Psoas muscle (tissue), 8 donors: ENCODE data around the gene RNASEL. TPM values are rescaled to one million over a fixed set of nuclear protein-coding genes. Genes with fewer than 3 reads are reported as not detected.
A peak's percentile ranks its signal among the peaks of the same experiment; 100 is the strongest.

Experiments used
- ATAC-seq, 4 donors: fragments of 200-7000 bp; cut with Tn5 transposase; one replicate each; pipeline ENCODE4 v1.9.1; 2020; ENCODE audit warnings: moderate library complexity in 3 of 4, mild to moderate bottlenecking in 2 of 4
- DNase-seq, 2 donors: peaks; one replicate each; pipeline ENCODE4 v3.0.0-alpha.2; 2020
- H3K27ac ChIP-seq: fragments of 200-600 bp; one replicate; pipeline ENCODE4 v1.8.0; 2022
- H3K27me3 ChIP-seq, 3 donors: fragments of 200-600 bp in 1 of 3; one replicate each; pipeline versions ENCODE4 v1.6.1 to v1.8.0; 2013 to 2022; ENCODE audit warnings: low read length in 2 of 3, mild to moderate bottlenecking in 2 of 3, moderate library complexity in 1 of 3; ENCODE audit not compliant: insufficient read depth in 3 of 3
- H3K36me3 ChIP-seq, 2 donors: fragments of 200-600 bp in 1 of 2; one replicate each; pipeline versions ENCODE4 v1.6.1 to v1.8.0; 2013 to 2022; ENCODE audit warnings: low read depth in 1 of 2, mild to moderate bottlenecking in 1 of 2, moderate library complexity in 1 of 2; ENCODE audit not compliant: insufficient read depth in 1 of 2
- H3K4me1 ChIP-seq: fragments of 200-600 bp; one replicate; pipeline ENCODE4 v1.8.0; 2022
- H3K4me3 ChIP-seq: fragments of 200-600 bp; one replicate; pipeline ENCODE4 v1.8.0; 2022; ENCODE audit warnings: mild to moderate bottlenecking
- H3K9me3 ChIP-seq: fragments of 200-600 bp; one replicate; pipeline ENCODE4 v1.8.0; 2022
- WGBS, 3 donors: extraction: QIAGEN DNeasy Blood & Tissue Kit; methylation state at CpG; one replicate each; pipeline versions ENCODE4 v1.1.6 to v1.1.7; 2013; 5-methylcytosine and 5-hydroxymethylcytosine counted together
- intact Hi-C, 2 donors: fragments of 100-400 bp; cut with DNase I; formaldehyde crosslinking; loops; one replicate each; pipeline versions ENCODE4 v1.11.0 to v1.14.2; 2022
- polyA plus RNA-seq, 3 donors: library from polyadenylated mRNA; stranded (reverse); fragments of 200-250 nt; gene quantifications; one replicate each; pipeline ENCODE4 v1.2.3, GENCODE V29; 2013
- total RNA-seq, 4 donors: library from RNA; stranded (reverse); fragmentation: NEBNext Ultra II Directional in 2 of 4; extraction: Animal tissue kit (Norgen Biotek cat#: 25700) in 2 of 4; gene quantifications; one replicate each; pipeline versions ENCODE4 v1.2.1 to v1.2.4, GENCODE V29; 2021 to 2023
- TF ChIP-seq, protein P1 (sequence below): fragments of 200-600 bp; IDR thresholded peaks from one replicate; pipeline ENCODE4 v1.8.0; 2022; ENCODE audit warnings: antibody characterized with exemption
- donor health status: healthy with polysubstance abuse.
- donor health status: DM: no; HTN: no; CAD: no; lungs with moderate emphysema.
- donor health status: Bipolar disorder and iron deficiency.
- donor health status: healthy.
- donor health status: DM: yes; HTN: yes; CAD: no.
- donor health status: DM: no; HTN: no; CAD: no.
- donor health status: DM: no; HTN: no; CAD: no.
- donor health status: DM: yes; HTN: yes; CAD: no.

RNASEL gene
- total and polyA plus RNA-seq, 7 donors = 0.61 to 4.4 (median 2.0) TPM

DNA sequence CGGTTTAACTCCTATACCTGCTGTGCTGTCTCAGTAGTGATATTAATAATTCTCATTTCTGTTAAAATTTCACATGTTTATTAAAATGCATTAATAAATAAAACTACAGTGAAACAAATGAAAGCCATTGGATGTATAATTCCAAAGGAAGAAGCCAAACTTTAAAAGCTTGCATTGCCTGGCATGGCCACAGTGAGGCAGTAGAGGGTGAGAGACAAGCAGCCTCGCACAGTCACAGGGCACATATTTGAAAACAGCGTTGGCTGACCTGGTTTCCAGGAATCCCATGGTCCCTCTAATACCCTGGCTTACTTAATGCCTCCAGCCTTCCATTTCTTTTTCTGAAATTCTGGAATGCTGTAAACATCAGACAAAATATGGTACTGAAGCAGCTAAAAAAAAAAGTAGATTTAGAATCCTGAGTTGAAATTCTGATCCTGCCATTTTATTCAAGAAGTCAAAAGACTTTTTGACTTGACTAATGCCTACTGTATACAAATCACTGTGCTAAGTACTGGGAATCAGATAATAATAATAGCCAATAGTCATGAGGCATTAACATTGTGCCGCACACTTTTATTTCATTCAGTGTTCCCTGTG lies 6.7 kb upstream of the RNASEL start:
- WGBS, 3 donors = 36 to 40% (median 38%) methylated on average over 4 of the region's 4 CpGs
- Histone ChIP-seq H3K4me1 (peaks cover 8% of the 10 kb centered on the region), H3K27me3 (no peaks in the 10 kb centered on the region), H3K27ac (no peak overlapping the region), H3K9me3 (no peaks in the 10 kb centered on the region), H3K4me3 (no peak overlapping the region), H3K36me3 (peaks cover 0 to 18% of the 10 kb centered on the region in 2 donors)
- intact Hi-C loops = loop anchor here (5.0 to 10.0 kb wide), 3 partner anchors 508 to 1039 kb away; partner anchors contain the start of gene ARPC5 (in 1 of the 2)
- ATAC-seq = peak; percentile 76 to 89 (median 84)
- TF ChIP-seq, protein P1, sequence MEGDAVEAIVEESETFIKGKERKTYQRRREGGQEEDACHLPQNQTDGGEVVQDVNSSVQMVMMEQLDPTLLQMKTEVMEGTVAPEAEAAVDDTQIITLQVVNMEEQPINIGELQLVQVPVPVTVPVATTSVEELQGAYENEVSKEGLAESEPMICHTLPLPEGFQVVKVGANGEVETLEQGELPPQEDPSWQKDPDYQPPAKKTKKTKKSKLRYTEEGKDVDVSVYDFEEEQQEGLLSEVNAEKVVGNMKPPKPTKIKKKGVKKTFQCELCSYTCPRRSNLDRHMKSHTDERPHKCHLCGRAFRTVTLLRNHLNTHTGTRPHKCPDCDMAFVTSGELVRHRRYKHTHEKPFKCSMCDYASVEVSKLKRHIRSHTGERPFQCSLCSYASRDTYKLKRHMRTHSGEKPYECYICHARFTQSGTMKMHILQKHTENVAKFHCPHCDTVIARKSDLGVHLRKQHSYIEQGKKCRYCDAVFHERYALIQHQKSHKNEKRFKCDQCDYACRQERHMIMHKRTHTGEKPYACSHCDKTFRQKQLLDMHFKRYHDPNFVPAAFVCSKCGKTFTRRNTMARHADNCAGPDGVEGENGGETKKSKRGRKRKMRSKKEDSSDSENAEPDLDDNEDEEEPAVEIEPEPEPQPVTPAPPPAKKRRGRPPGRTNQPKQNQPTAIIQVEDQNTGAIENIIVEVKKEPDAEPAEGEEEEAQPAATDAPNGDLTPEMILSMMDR = peak; percentile 81
- DNase-seq = peak; percentile 68 to 77

DNA sequence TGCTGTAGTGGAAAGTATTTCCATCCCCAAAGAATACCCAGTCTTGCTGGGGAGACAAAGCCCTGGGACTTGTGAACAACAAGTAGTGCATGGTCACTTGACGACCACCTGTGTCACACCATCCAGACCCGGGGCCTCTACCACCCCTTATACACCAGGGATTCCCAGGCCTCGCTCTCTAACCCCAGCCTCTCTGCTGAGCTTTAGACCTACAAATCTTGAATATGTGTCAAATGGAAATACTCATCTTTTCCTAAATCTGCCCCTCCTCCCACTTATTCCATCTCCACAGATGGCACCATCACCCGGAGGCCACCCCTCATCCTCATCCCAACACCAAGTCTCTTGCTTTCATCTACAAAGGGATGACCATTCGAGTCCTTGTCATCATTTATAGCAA lies 875 bp upstream of the RNASEL start:
- peaks cover 10% of the 10 kb centered on the region for H3K4me1 ChIP-seq
- DNase-seq = no peak
- 90 to 91% (median 91%) methylated on average over 5 of the region's 5 CpGs for WGBS, 3 donors
- no peak overlapping the region for H3K27ac ChIP-seq
- H3K4me3 ChIP-seq = no peak overlapping the region
- H3K9me3 ChIP-seq = no peaks in the 10 kb centered on the region
- intact Hi-C loops = loop anchor here in 1 of 2 donors (10.0 kb wide), 2 partner anchors 505 to 1045 kb away; partner anchors contain the start of gene ARPC5
- H3K27me3 ChIP-seq = no peaks in the 10 kb centered on the region
- ATAC-seq = no peak
- TF ChIP-seq, protein P1 = no peak
- H3K36me3 ChIP-seq = no peaks in the 10 kb centered on the region

DNA sequence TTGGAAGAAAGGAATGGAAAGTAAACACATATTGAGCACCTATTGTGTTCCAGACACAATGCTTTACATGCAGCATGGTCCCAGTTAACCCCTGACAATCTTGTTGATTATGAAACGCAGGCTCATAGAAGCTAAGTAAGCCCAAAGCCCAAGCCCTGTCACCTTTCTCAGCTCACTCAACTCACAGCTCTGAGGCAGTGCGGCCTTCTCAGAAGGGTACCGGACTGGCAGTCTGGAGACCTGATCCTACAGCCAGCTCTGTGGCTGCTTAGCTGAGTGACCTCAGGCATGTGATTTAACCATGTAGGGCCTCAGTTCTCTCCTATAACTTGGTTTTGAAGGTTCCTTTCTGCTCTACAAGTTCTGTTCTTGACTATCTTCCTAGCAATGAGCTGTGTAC lies 464 bp upstream of the RNASEL start:
- peak overlapping the region; percentile 80 for H3K4me3 ChIP-seq
- no peaks in the 10 kb centered on the region for H3K36me3 ChIP-seq
- H3K27me3 ChIP-seq = no peaks in the 10 kb centered on the region
- peaks cover 10% of the 10 kb centered on the region for H3K4me1 ChIP-seq
- TF ChIP-seq, protein P1 = no peak
- ATAC-seq = no peak
- WGBS, 3 donors = 89 to 92% (median 90%) methylated on average over 3 of the region's 3 CpGs
- H3K9me3 ChIP-seq = no peaks in the 10 kb centered on the region
- no peak for DNase-seq
- intact Hi-C loops = no loop called here
- peak overlapping the region; percentile 89 for H3K27ac ChIP-seq

DNA sequence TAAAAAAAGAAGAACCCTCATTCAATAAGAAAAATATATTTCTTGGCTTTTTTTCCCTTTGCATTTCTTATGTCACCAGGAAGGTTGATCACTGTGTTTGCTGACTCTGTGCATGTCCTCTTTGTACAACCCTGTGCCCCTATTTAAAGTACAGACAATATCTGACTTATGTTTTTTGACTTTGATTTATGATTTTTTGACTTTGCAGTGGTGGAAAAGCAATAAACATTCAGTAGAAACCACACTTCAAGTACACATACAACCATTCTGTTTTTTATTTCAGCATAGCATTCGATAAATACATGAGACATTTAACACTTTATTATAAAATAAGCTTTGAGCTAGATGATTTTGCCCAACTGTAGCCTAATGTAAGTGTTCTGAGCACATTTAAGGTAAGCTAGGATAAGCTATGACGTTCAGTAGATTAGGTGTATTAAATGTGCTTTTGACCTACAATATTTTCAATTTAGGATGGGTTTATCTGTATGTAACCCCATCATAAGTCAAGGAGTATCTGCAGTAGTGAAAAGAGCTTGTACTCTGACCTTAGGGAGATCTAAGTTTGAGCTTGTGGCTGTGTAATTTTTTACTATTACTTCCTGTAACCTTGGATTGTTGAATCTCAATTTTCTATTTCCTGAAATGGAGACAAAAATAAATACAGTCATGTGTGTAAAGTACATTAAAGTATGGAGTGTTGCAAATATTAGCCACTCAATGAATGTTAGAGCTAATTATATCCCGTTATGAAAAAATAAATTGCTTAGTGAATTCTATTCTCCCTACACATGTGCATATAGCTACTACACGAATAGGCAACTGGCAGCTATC lies 1.2 kb downstream of the RNASEL start:
- no peak for DNase-seq
- Histone ChIP-seq H3K36me3 (no peaks in the 10 kb centered on the region), H3K9me3 (no peaks in the 10 kb centered on the region), H3K27ac (peak overlapping the region; percentile 89), H3K27me3 (no peaks in the 10 kb centered on the region), H3K4me1 (peaks cover 17% of the 10 kb centered on the region), H3K4me3 (peak overlapping the region; percentile 80)
- TF ChIP-seq, protein P1 = no peak
- WGBS, 3 donors = 45 to 57% (median 48%) methylated on average over 4 of the region's 4 CpGs
- no peak for ATAC-seq
- intact Hi-C loops = no loop called here
